Ishikawa (cell line): ENCODE results near the gene NOD1.

Experiments
- CEBPB ChIP-seq: IDR thresholded peaks from 2 replicates; pipeline ENCODE4 v1.6.1; 2012
- CREB1 ChIP-seq: IDR thresholded peaks from 2 replicates; pipeline ENCODE4 v1.6.1; 2012; ENCODE audit warnings: low read depth
- EGR1 ChIP-seq: IDR thresholded peaks from 2 replicates; pipeline ENCODE4 v1.6.1; 2012
- EP300 ChIP-seq: IDR thresholded peaks from 2 replicates; pipeline ENCODE4 v1.6.1; 2012; ENCODE audit warnings: borderline replicate concordance
- FOXM1 ChIP-seq: IDR thresholded peaks from 2 replicates; pipeline ENCODE4 v1.6.1; 2012; ENCODE audit warnings: low read depth, borderline replicate concordance
- NFIC ChIP-seq: IDR thresholded peaks from 2 replicates; pipeline ENCODE4 v1.6.1; 2012
- RAD21 ChIP-seq: IDR thresholded peaks from 2 replicates; pipeline ENCODE4 v1.6.1; 2012; ENCODE audit warnings: low read depth
- TAF1 ChIP-seq: IDR thresholded peaks from 2 replicates; pipeline ENCODE4 v1.6.1; 2012; ENCODE audit warnings: low read depth, mild to moderate bottlenecking
- TCF12 ChIP-seq: IDR thresholded peaks from 2 replicates; pipeline ENCODE4 v1.6.1; 2012; ENCODE audit warnings: low read depth
- TEAD4 ChIP-seq: IDR thresholded peaks from 2 replicates; pipeline ENCODE4 v1.6.1; 2012
- YY1 ChIP-seq: IDR thresholded peaks from 2 replicates; pipeline ENCODE4 v1.6.1; 2012; ENCODE audit warnings: low read depth
- ZBTB7A ChIP-seq: IDR thresholded peaks from 2 replicates; pipeline ENCODE4 v1.6.1; 2012; ENCODE audit warnings: low read depth
- TF ChIP-seq, protein P1 (sequence below): IDR thresholded peaks from 2 replicates; pipeline ENCODE4 v1.6.1; 2012; ENCODE audit warnings: low read depth, mild to moderate bottlenecking
- TF ChIP-seq, protein P2 (sequence below): IDR thresholded peaks from 2 replicates; pipeline ENCODE4 v1.6.1; 2012
- TF ChIP-seq, protein P3 (sequence below): IDR thresholded peaks from 2 replicates; pipeline ENCODE4 v1.6.1; 2012

NOD1 gene

GRCh38 chr7:30511494-30511893, 32.9 kb upstream of the NOD1 start:
- TF ChIP-seq ZBTB7A (no peak), TEAD4 (no peak), TAF1 (no peak), YY1 (no peak), FOXM1 (no peak)

- peak; percentile 71 for TF ChIP-seq RAD21
- no peak for TF ChIP-seq CEBPB
- TF ChIP-seq, protein P1, sequence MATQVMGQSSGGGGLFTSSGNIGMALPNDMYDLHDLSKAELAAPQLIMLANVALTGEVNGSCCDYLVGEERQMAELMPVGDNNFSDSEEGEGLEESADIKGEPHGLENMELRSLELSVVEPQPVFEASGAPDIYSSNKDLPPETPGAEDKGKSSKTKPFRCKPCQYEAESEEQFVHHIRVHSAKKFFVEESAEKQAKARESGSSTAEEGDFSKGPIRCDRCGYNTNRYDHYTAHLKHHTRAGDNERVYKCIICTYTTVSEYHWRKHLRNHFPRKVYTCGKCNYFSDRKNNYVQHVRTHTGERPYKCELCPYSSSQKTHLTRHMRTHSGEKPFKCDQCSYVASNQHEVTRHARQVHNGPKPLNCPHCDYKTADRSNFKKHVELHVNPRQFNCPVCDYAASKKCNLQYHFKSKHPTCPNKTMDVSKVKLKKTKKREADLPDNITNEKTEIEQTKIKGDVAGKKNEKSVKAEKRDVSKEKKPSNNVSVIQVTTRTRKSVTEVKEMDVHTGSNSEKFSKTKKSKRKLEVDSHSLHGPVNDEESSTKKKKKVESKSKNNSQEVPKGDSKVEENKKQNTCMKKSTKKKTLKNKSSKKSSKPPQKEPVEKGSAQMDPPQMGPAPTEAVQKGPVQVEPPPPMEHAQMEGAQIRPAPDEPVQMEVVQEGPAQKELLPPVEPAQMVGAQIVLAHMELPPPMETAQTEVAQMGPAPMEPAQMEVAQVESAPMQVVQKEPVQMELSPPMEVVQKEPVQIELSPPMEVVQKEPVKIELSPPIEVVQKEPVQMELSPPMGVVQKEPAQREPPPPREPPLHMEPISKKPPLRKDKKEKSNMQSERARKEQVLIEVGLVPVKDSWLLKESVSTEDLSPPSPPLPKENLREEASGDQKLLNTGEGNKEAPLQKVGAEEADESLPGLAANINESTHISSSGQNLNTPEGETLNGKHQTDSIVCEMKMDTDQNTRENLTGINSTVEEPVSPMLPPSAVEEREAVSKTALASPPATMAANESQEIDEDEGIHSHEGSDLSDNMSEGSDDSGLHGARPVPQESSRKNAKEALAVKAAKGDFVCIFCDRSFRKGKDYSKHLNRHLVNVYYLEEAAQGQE, result no peak
These were observed 31.8 kb upstream of the NOD1 start for GRCh38 chr7:30510124-30511075.

DNA sequence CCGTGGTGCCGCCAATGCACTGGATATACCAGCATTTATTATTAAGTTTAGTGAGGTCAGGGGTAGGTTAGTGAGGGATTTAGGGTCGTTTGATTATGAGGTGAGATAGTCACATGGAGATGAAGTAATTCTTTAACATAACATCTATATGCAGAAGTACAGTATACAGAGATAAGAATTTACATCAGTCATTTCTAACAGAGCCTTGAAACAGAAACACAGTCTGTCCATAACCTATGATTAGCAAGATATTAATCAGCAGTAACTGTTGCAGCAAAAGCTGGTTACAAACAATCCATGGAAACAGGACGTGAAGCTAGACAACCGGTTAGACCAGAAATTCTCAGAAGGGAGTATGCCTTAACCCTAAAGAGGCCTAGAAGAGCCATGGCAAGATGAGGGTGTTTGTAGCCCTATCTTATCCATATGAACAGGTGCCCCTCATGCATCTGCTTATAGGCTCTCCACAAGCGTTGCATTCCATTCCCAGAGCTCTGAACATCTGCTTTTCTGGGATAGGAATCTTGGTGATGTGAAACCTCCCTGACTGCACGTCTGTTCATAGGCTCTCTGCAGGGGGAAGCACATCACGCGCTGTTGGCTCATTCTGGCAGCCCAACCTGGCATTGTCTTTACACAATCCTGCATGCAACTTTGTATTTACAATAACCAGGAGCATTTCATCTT, 30.7 kb upstream of the NOD1 start:
- TF ChIP-seq NFIC (0 out of 2 replicates have a peak, but pooled peaks have one; percentile 8), TCF12 (peak; percentile 59)

- TF ChIP-seq FOXM1 (no peak), RAD21 (no peak), EGR1 (no peak), TAF1 (no peak; the same call in 1 of the 2 replicates), ZBTB7A (no peak), EP300 (no peak), NFIC (no peak), TEAD4 (no peak), CREB1 (no peak), CEBPB (no peak), YY1 (no peak), TCF12 (no peak)
- TF ChIP-seq, protein P2, sequence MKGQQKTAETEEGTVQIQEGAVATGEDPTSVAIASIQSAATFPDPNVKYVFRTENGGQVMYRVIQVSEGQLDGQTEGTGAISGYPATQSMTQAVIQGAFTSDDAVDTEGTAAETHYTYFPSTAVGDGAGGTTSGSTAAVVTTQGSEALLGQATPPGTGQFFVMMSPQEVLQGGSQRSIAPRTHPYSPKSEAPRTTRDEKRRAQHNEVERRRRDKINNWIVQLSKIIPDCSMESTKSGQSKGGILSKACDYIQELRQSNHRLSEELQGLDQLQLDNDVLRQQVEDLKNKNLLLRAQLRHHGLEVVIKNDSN, result no peak
- TF ChIP-seq, protein P1, result no peak
- TF ChIP-seq, protein P3, sequence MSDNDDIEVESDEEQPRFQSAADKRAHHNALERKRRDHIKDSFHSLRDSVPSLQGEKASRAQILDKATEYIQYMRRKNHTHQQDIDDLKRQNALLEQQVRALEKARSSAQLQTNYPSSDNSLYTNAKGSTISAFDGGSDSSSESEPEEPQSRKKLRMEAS, result no peak
These were observed 26.7 kb upstream of the NOD1 start for GRCh38 chr7:30505174-30505697.

DNA sequence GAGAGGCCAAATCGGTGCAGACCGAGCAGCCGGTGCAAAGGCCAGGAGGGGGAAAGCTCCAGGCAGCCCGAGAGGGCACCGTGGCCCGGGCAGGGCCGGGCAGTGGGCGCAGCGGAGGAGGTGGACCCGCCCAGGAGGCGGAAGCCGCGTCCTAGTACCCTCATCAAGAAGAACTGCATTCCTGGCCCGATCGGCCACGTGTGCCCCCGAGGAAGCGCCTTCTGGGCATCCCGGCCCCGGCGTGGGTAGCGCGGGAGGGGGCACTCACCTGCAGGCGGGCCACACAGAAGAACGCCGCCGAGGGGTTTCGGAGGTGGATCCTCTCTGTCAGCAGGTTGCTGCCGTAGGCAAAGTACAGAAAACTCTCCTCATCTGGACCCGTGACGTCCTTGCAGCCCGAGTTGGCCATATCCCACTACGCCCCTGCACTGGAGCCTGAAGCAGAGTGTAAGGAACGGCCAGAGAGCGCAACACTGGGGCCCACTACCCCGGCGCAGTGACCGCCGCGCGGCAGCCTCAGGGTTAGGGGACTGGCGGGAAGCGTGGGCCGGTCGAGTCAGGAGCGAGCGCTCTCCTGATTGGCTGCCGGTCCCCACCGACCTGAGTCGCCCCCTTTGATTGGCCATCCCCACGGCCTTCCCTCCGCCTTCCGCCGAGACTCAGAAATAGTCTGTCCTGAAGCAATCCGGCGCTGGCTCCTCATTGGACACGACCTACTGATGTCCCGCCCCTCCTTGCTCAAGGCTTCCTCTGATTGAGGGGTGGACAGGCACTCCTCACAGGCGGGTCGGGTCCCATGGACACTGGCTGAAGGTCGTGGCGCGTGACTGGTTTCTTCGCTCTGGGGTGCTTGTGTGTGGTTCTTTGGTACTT, 26.0 kb upstream of the NOD1 start, which contains the start of gene GGCT:
TSS of gene GGCT (minus strand) at position 529 of the 873 bp plus-strand sequence. CDS start at position 409, 120 bp downstream.
- TF ChIP-seq TAF1 (peak; percentile 77), TEAD4 (peak; percentile 37; the same call in 1 of the 2 replicates), CREB1 (no peak), EP300 (no peak), ZBTB7A (no peak; the same call in 1 of the 2 replicates), RAD21 (no peak), TCF12 (no peak), EGR1 (peak; percentile 72), FOXM1 (no peak), CEBPB (peak; percentile 61), NFIC (no peak), YY1 (peak; percentile 21; the same call in 1 of the 2 replicates)
- TF ChIP-seq, protein P3, result peak; percentile 91
- TF ChIP-seq, protein P1, result no peak
- TF ChIP-seq, protein P2, result peak; percentile 20; the same call in 1 of the 2 replicates
